HUES6 (cell line): ENCODE results near the gene DOCK11.
"Not testable (repeated sequence)": the region's sequence is repeated elsewhere in the genome, so short reads cannot be mapped to it uniquely, and the experiment has no call there.

ENCODE experiments used
- H3K27ac ChIP-seq: 2 replicates; pipeline ENCODE4 v1.7.0; 2013; ENCODE audit warnings: low read depth, mild to moderate bottlenecking, low read length, inconsistent platforms
- H3K27me3 ChIP-seq: 2 replicates; pipeline ENCODE4 v1.6.1; 2013; ENCODE audit warnings: low read length; ENCODE audit not compliant: control insufficient read depth, insufficient read depth
- H3K36me3 ChIP-seq: 2 replicates; pipeline ENCODE4 v1.6.1; 2013; ENCODE audit warnings: low read length; ENCODE audit not compliant: control insufficient read depth, insufficient read depth
- H3K4me1 ChIP-seq: 2 replicates; pipeline ENCODE4 v1.6.1; 2013; ENCODE audit warnings: low read length; ENCODE audit not compliant: control insufficient read depth, insufficient read depth
- H3K4me3 ChIP-seq: 2 replicates; pipeline ENCODE4 v1.5.1; 2013; ENCODE audit warnings: low read depth, low read length
- H3K9ac ChIP-seq: one replicate; pipeline ENCODE4 v1.6.1; 2013; ENCODE audit warnings: mild to moderate bottlenecking, low read length
- H3K9me3 ChIP-seq: 2 replicates; pipeline ENCODE4 v1.6.1; 2013; ENCODE audit warnings: low read depth, low read length; ENCODE audit not compliant: control insufficient read depth, insufficient read depth

Gene DOCK11

GRCh38 chrX:118484216-118484903 is 11.3 kb upstream of the DOCK11 start:
- Histone ChIP-seq H3K9ac (no peak overlapping the region), H3K27ac (no peak overlapping the region), H3K4me3 (no peak overlapping the region), H3K36me3 (no peaks in the 10 kb centered on the region), H3K9me3 (no peaks in the 10 kb centered on the region), H3K4me1 (no peaks in the 10 kb centered on the region), H3K27me3 (no peaks in the 10 kb centered on the region)

- H3K4me1 ChIP-seq, H3K4me3 ChIP-seq, H3K36me3 ChIP-seq, H3K9ac ChIP-seq, H3K27me3 ChIP-seq, H3K9me3 ChIP-seq, H3K27ac ChIP-seq: not testable (repeated sequence)
Observed at GRCh38 chrX:118486693-118487092, 8.9 kb upstream of the DOCK11 start.

- no peak overlapping the region for H3K4me3 ChIP-seq
- peaks cover 38% of the 10 kb centered on the region for H3K27me3 ChIP-seq
- no peak overlapping the region for H3K27ac ChIP-seq
- no peak overlapping the region for H3K9ac ChIP-seq
- no peaks in the 10 kb centered on the region for H3K36me3 ChIP-seq
- no peaks in the 10 kb centered on the region for H3K9me3 ChIP-seq
- peaks cover 22% of the 10 kb centered on the region for H3K4me1 ChIP-seq
Observed at GRCh38 chrX:118493016-118493415, 2.6 kb upstream of the DOCK11 start.

GRCh38 chrX:118493653-118494297 is 1.8 kb upstream of the DOCK11 start:
- Histone ChIP-seq H3K4me3 (no peak overlapping the region), H3K9me3 (no peaks in the 10 kb centered on the region), H3K27me3 (peaks cover 43% of the 10 kb centered on the region)

GRCh38 chrX:118495958-118496762 is 545 bp downstream of the DOCK11 start:
- no peak overlapping the region for H3K27ac ChIP-seq
- no peaks in the 10 kb centered on the region for H3K36me3 ChIP-seq
- H3K9me3 ChIP-seq: no peaks in the 10 kb centered on the region
- peak overlapping the region; percentile 80 for H3K9ac ChIP-seq
- peaks cover 37% of the 10 kb centered on the region for H3K27me3 ChIP-seq
- peaks cover 40% of the 10 kb centered on the region for H3K4me1 ChIP-seq
- H3K4me3 ChIP-seq: peak overlapping the region; percentile 82

More at GRCh38 chrX:118493653-118494297, 1.8 kb upstream of the DOCK11 start:
- Histone ChIP-seq H3K36me3 (no peaks in the 10 kb centered on the region), H3K4me1 (peaks cover 30% of the 10 kb centered on the region), H3K9ac (no peak overlapping the region), H3K27ac (no peak overlapping the region)

- no peaks in the 10 kb centered on the region for H3K9me3 ChIP-seq
- H3K36me3 ChIP-seq: no peaks in the 10 kb centered on the region
- H3K27me3 ChIP-seq: peaks cover 37% of the 10 kb centered on the region
- no peak overlapping the region for H3K27ac ChIP-seq
- peak overlapping the region; percentile 82 for H3K4me3 ChIP-seq
- peak overlapping the region; percentile 80 for H3K9ac ChIP-seq
- peaks cover 40% of the 10 kb centered on the region for H3K4me1 ChIP-seq
Observed at GRCh38 chrX:118496763-118497079, 1.1 kb downstream of the DOCK11 start.

- Histone ChIP-seq H3K4me3 (peak overlapping the region; percentile 82), H3K27ac (no peak overlapping the region), H3K4me1 (peaks cover 44% of the 10 kb centered on the region), H3K9me3 (no peaks in the 10 kb centered on the region), H3K9ac (peak overlapping the region; percentile 7), H3K36me3 (no peaks in the 10 kb centered on the region), H3K27me3 (peaks cover 37% of the 10 kb centered on the region)
Observed at GRCh38 chrX:118497180-118497818, 1.7 kb downstream of the DOCK11 start.

- H3K27me3 ChIP-seq: peaks cover 37% of the 10 kb centered on the region
- no peak overlapping the region for H3K9ac ChIP-seq
- peak overlapping the region; percentile 48; the same call in 1 of the 2 replicates for H3K4me3 ChIP-seq
- no peak overlapping the region for H3K27ac ChIP-seq
- no peaks in the 10 kb centered on the region for H3K36me3 ChIP-seq
- H3K4me1 ChIP-seq: peaks cover 47% of the 10 kb centered on the region
- no peaks in the 10 kb centered on the region for H3K9me3 ChIP-seq
Observed at GRCh38 chrX:118498351-118498750, 2.7 kb downstream of the DOCK11 start.

- peaks cover 37% of the 10 kb centered on the region for H3K27me3 ChIP-seq
- no peak overlapping the region for H3K27ac ChIP-seq
- H3K36me3 ChIP-seq: no peaks in the 10 kb centered on the region
- H3K9ac ChIP-seq: no peak overlapping the region
- peaks cover 51% of the 10 kb centered on the region for H3K4me1 ChIP-seq
- no peaks in the 10 kb centered on the region for H3K9me3 ChIP-seq
- peak overlapping the region; percentile 48 for H3K4me3 ChIP-seq
Observed at GRCh38 chrX:118498755-118499154, 3.1 kb downstream of the DOCK11 start.

GRCh38 chrX:118499295-118499694 is 3.7 kb downstream of the DOCK11 start:
- Histone ChIP-seq H3K4me1 (peaks cover 52% of the 10 kb centered on the region), H3K27me3 (peaks cover 32% of the 10 kb centered on the region), H3K36me3 (no peaks in the 10 kb centered on the region), H3K9me3 (no peaks in the 10 kb centered on the region), H3K9ac (peak overlapping the region; percentile 37), H3K4me3 (peak overlapping the region; percentile 48), H3K27ac (no peak overlapping the region; the same call in 1 of the 2 replicates)
